Pancreas (tissue), 10 donors: ENCODE data around the gene RPS21. TPM values are rescaled to one million over a fixed set of nuclear protein-coding genes. Genes with fewer than 3 reads are reported as not detected.
A peak's percentile ranks its signal among the peaks of the same experiment; 100 is the strongest.

ENCODE experiments used
- ATAC-seq, 4 donors: fragments of 200-7000 bp; cut with Tn5 transposase; one replicate each; pipeline versions ENCODE4 v1.8.0 to v1.9.1; 2020; ENCODE audit warnings: mild to moderate bottlenecking in 4 of 4, moderate library complexity in 4 of 4
- DNase-seq, 6 donors: peaks; one replicate each; pipeline ENCODE4 v3.0.0-alpha.2; 2020
- FAIRE-seq: peaks from 2 replicates; lab custom pipeline; 2012; peaks lifted over from hg19 to GRCh38; lab: Jason Lieb, UNC
- H3K27ac ChIP-seq, 4 donors: fragments of 200-600 bp; sonication (generic); 1 replicate in 3 of 4; 2 replicates in 1 of 4; pipeline versions ENCODE4 v1.5.0 to v1.8.0; 2020
- H3K27me3 ChIP-seq, 4 donors: fragments of 200-600 bp; one replicate each; pipeline ENCODE4 v1.8.0; 2021
- H3K36me3 ChIP-seq, 3 donors: fragments of 200-600 bp; sonication (generic) in 1 of 3; one replicate each; pipeline versions ENCODE4 v1.5.0 to v1.8.0; 2020 to 2021
- H3K4me1 ChIP-seq, 3 donors: fragments of 200-600 bp; one replicate each; pipeline ENCODE4 v1.8.0; 2021
- H3K4me3 ChIP-seq, 4 donors: fragments of 200-600 bp; sonication (generic) in 2 of 4; one replicate each; pipeline versions ENCODE4 v1.5.0 to v1.8.0; 2020 to 2021
- H3K9me3 ChIP-seq, 4 donors: fragments of 200-600 bp; one replicate each; pipeline ENCODE4 v1.8.0; 2021
- WGBS, 2 donors: extraction: QIAGEN DNeasy Blood & Tissue Kit; methylation state at CpG; one replicate each; pipeline ENCODE4 v1.1.7; 2013; 5-methylcytosine and 5-hydroxymethylcytosine counted together
- intact Hi-C, 3 donors: fragments of 100-400 bp; cut with DNase I; formaldehyde crosslinking; loops; one replicate each; pipeline versions ENCODE4 v1.11.1 to v1.14.2; 2022
- polyA plus RNA-seq, 2 donors: library from polyadenylated mRNA; stranded (reverse); fragments of 200-250 nt; gene quantifications; one replicate each; pipeline ENCODE4 v1.2.3, GENCODE V29; 2013
- total RNA-seq, 6 donors: library from RNA; stranded (reverse); fragmentation: NEBNext Ultra II Directional in 4 of 6; extraction: Animal tissue kit (Norgen Biotek cat#: 25700) in 4 of 6; gene quantifications; one replicate each; pipeline versions ENCODE4 v1.2.1 to v1.2.4, GENCODE V29; 2021 to 2023
- TF ChIP-seq, protein P1 (sequence below), 4 donors: fragments of 200-600 bp; sonication (generic) in 3 of 4; IDR thresholded peaks; one replicate each; pipeline versions ENCODE4 v1.5.0 to v1.8.0; 2021; ENCODE audit warnings: antibody characterized with exemption in 4 of 4
- donor health status: healthy with polysubstance abuse.
- donor health status: DM: no; HTN: no; CAD: no; lungs with moderate emphysema.
- donor health status: DM: no; HTN: no; CAD: no.
- donor health status: control.
- donor health status: control.
- donor health status: Bipolar disorder and iron deficiency.
- donor health status: DM: yes; HTN: yes; CAD: no.
- donor health status: DM: no; HTN: no; CAD: no.
- donor health status: DM: no; HTN: no; CAD: no.
- donor health status: DM: yes; HTN: yes; CAD: no.

Gene RPS21
- total and polyA plus RNA-seq, 8 donors = 662 to 2,141 (median 973) TPM

- Histone ChIP-seq H3K27me3 (no peaks in the 10 kb centered on the region), H3K27ac (no peak overlapping the region), H3K4me1 (peaks cover 0 to 5% (median 0%) of the 10 kb centered on the region in 3 donors), H3K9me3 (no peaks in the 10 kb centered on the region), H3K36me3 (peaks cover 0 to 11% (median 6%) of the 10 kb centered on the region in 3 donors), H3K4me3 (no peak overlapping the region)
- FAIRE-seq (no peak), DNase-seq (peak in 2 of 6 donors; percentile 48 to 79), ATAC-seq (peak in 3 of 4 donors; percentile 33 to 48 (median 35))
- TF ChIP-seq, protein P1, sequence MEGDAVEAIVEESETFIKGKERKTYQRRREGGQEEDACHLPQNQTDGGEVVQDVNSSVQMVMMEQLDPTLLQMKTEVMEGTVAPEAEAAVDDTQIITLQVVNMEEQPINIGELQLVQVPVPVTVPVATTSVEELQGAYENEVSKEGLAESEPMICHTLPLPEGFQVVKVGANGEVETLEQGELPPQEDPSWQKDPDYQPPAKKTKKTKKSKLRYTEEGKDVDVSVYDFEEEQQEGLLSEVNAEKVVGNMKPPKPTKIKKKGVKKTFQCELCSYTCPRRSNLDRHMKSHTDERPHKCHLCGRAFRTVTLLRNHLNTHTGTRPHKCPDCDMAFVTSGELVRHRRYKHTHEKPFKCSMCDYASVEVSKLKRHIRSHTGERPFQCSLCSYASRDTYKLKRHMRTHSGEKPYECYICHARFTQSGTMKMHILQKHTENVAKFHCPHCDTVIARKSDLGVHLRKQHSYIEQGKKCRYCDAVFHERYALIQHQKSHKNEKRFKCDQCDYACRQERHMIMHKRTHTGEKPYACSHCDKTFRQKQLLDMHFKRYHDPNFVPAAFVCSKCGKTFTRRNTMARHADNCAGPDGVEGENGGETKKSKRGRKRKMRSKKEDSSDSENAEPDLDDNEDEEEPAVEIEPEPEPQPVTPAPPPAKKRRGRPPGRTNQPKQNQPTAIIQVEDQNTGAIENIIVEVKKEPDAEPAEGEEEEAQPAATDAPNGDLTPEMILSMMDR (IDR thresholded peaks at IDR 0.05) = no peak
- 87 to 89% methylated on average over 16 of the region's 16 CpGs for WGBS, 2 donors
- intact Hi-C loops = no loop called here
These were observed 36.7 kb upstream of the RPS21 start for GRCh38 chr20:62350098-62350628.

DNA sequence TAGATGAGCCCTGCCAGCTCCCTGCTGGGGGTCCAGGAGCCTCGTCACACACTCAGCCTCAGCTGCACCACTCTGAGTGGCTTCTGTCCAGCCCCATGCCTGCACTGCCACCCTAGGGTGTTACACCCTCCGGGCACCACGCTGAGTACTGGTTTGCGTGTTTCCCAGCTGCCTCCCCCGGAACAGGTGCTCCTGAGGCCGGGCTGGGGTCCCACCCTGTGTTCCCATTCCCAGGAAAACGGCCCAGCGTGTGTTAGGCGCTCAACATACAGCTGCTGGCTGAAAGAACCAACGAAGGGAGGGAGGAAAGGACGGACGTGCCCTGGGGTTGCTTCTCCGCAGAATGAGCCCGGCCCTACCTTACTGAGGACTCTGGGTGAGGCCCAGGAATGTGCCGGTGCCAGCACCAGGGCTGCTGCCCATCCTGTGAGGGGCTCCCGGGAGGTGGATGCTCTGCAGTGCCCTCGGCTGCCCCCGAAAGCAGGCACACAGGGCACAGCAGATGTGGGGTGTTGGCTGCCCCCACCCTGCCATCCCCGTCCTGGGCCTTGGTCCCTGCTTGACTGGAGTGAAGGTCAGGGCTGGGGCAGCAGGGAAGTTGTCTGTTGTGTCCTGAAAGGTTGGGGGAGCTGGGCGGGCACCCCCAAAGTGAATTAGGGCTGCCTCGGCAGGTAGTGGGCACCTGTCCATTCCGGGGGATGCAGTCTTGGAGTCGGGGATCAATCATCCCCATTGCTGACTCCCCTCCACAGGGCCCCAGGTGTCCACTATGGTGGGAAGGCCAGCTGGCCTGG, 36.1 kb upstream of the RPS21 start:
- TF ChIP-seq, protein P1 (IDR thresholded peaks at IDR 0.05) = no peak
- DNase-seq (peak in 2 of 6 donors; percentile 26 to 67), FAIRE-seq (no peak), ATAC-seq (no peak)
- Histone ChIP-seq H3K27me3 (no peaks in the 10 kb centered on the region), H3K27ac (no peak overlapping the region), H3K9me3 (no peaks in the 10 kb centered on the region), H3K4me3 (no peak overlapping the region), H3K36me3 (peaks cover 0 to 11% (median 6%) of the 10 kb centered on the region in 3 donors), H3K4me1 (peaks cover 0 to 9% (median 3%) of the 10 kb centered on the region in 3 donors)
- 86 to 90% methylated on average over 22 to 23 of the region's 23 CpGs for WGBS, 2 donors
- intact Hi-C loops = no loop called here

- Histone ChIP-seq H3K4me1 (peaks cover 0 to 9% (median 3%) of the 10 kb centered on the region in 3 donors), H3K36me3 (peaks cover 0 to 11% (median 6%) of the 10 kb centered on the region in 3 donors)
These were observed 35.2 kb upstream of the RPS21 start for GRCh38 chr20:62351469-62352401.

GRCh38 chr20:62352402-62353288, 34.3 kb upstream of the RPS21 start:
- H3K27ac ChIP-seq = no peak overlapping the region
- peaks cover 0 to 9% (median 3%) of the 10 kb centered on the region in 3 donors for H3K4me1 ChIP-seq
- ATAC-seq (peak in 3 of 4 donors; percentile 22 to 37 (median 28)), DNase-seq (peak in 2 of 6 donors; percentile 66 to 86), FAIRE-seq (no peak)
- intact Hi-C loops = no loop called here
- H3K27me3 ChIP-seq = no peaks in the 10 kb centered on the region
- no peak overlapping the region for H3K4me3 ChIP-seq
- 79% methylated on average over 40 to 43 of the region's 43 CpGs for WGBS, 2 donors
- peaks cover 0 to 11% (median 6%) of the 10 kb centered on the region in 3 donors for H3K36me3 ChIP-seq
- no peaks in the 10 kb centered on the region for H3K9me3 ChIP-seq
- TF ChIP-seq, protein P1 (IDR thresholded peaks at IDR 0.05) = no peak

More at GRCh38 chr20:62351469-62352401, 35.2 kb upstream of the RPS21 start:
- no peaks in the 10 kb centered on the region for H3K27me3 ChIP-seq
- WGBS, 2 donors = 91% methylated on average over 57 to 60 of the region's 60 CpGs
- FAIRE-seq (no peak), DNase-seq (peak in 2 of 6 donors; percentile 40 to 72), ATAC-seq (no peak)
- H3K27ac ChIP-seq = no peak overlapping the region
- H3K9me3 ChIP-seq = no peaks in the 10 kb centered on the region
- intact Hi-C loops = no loop called here
- no peak overlapping the region for H3K4me3 ChIP-seq
- TF ChIP-seq, protein P1 (IDR thresholded peaks at IDR 0.05) = no peak
